ENCODE measurements around the gene ZFR2.

DNA sequence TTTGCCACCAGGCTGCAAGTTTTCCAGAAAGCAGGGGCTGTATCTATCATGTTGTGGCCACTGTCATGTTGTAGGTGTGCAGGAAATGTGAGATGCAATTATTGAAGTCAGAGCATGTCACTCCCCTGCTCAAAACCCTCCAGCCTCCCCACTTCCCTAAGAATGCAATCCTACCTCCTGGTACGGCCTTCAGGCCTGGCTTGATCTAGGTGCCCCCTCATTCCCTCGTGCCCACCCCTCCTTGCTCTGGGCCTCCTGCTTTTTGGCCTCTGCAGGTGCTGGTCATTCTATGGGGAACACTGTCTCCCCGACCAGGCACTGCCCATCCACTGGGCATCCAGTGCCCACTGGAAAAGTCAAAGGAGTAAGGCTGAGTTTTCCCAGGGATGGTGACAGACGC, 54.2 kb downstream of the ZFR2 start:
- TF ChIP-seq, protein P1, sequence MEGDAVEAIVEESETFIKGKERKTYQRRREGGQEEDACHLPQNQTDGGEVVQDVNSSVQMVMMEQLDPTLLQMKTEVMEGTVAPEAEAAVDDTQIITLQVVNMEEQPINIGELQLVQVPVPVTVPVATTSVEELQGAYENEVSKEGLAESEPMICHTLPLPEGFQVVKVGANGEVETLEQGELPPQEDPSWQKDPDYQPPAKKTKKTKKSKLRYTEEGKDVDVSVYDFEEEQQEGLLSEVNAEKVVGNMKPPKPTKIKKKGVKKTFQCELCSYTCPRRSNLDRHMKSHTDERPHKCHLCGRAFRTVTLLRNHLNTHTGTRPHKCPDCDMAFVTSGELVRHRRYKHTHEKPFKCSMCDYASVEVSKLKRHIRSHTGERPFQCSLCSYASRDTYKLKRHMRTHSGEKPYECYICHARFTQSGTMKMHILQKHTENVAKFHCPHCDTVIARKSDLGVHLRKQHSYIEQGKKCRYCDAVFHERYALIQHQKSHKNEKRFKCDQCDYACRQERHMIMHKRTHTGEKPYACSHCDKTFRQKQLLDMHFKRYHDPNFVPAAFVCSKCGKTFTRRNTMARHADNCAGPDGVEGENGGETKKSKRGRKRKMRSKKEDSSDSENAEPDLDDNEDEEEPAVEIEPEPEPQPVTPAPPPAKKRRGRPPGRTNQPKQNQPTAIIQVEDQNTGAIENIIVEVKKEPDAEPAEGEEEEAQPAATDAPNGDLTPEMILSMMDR (IDR thresholded peaks at IDR 0.05), result no peak
- TF ChIP-seq POLR2A (IDR thresholded peaks at IDR 0.05), result no peak
